Transverse colon (tissue), 4 donors: ENCODE data around the gene TMEM50B. TPM values are rescaled to one million over a fixed set of nuclear protein-coding genes. Genes with fewer than 3 reads are reported as not detected.
"Not testable (repeated sequence)": the region's sequence is repeated elsewhere in the genome, so short reads cannot be mapped to it uniquely, and the experiment has no call there.

Experiments used
- DNase-seq: peaks from one replicate; pipeline ENCODE4 v3.0.0-alpha.2; 2019
- H3K27ac ChIP-seq, 4 donors: fragments of 200-600 bp; sonication (generic); 2 replicates each; pipeline ENCODE4 v1.5.1; 2016 to 2018; ENCODE audit warnings: inconsistent platforms in 4 of 4
- H3K27me3 ChIP-seq: fragments of 200-600 bp; sonication (generic); 2 replicates; pipeline ENCODE4 v1.5.1; 2017; ENCODE audit warnings: inconsistent platforms
- H3K36me3 ChIP-seq, 4 donors: fragments of 200-600 bp; sonication (generic); 2 replicates each; pipeline ENCODE4 v1.5.1; 2017 to 2019; ENCODE audit warnings: inconsistent platforms in 4 of 4
- H3K4me1 ChIP-seq, 4 donors: fragments of 200-600 bp; sonication (generic); 2 replicates each; pipeline ENCODE4 v1.5.1; 2017 to 2020; ENCODE audit warnings: inconsistent platforms in 4 of 4
- H3K4me3 ChIP-seq, 4 donors: fragments of 200-600 bp; sonication (generic); 1 replicate in 1 of 4; 2 replicates in 3 of 4; pipeline versions ENCODE4 v1.5.1 to v1.6.1; 2017 to 2019; ENCODE audit warnings: inconsistent platforms in 4 of 4
- H3K9me3 ChIP-seq, 2 donors: fragments of 200-600 bp; sonication (generic); 2 replicates each; pipeline ENCODE4 v1.5.1; 2017 to 2019; ENCODE audit warnings: inconsistent platforms in 2 of 2
- CTCF ChIP-seq, 5 experiments: fragments of 200-600 bp in 3 of 5; fragments of 450-650 bp in 2 of 5; sonication (generic) in 3 of 5; IDR thresholded peaks; 1 replicate in 2 of 5; 2 replicates in 3 of 5; pipeline ENCODE4 v1.5.1; 2016 to 2017; ENCODE audit warnings: antibody characterized with exemption in 5 of 5, inconsistent platforms in 3 of 5, mild to moderate bottlenecking in 2 of 5, moderate library complexity in 1 of 5
- EP300 ChIP-seq: sonication (generic); formaldehyde crosslinking; IDR thresholded peaks from one replicate; pipeline ENCODE4 v1.6.1; 2017; ENCODE audit warnings: antibody characterized with exemption, low read depth
- POLR2A ChIP-seq: fragments of 450-650 bp; IDR thresholded peaks from one replicate; pipeline ENCODE4 v1.6.1; 2016; ENCODE audit warnings: antibody characterized with exemption, mild to moderate bottlenecking, moderate library complexity
- POLR2AphosphoS5 ChIP-seq, 3 donors: sonication (generic); formaldehyde crosslinking; IDR thresholded peaks; one replicate each; pipeline ENCODE4 v1.6.1; 2016; ENCODE audit warnings: antibody characterized with exemption in 3 of 3
- WGBS, 2 donors: methylation state at CpG; one replicate each; pipeline ENCODE4 v1.1.5; 2018; ENCODE audit warnings: low coverage in 1 of 2; 5-methylcytosine and 5-hydroxymethylcytosine counted together
- in situ Hi-C, 4 donors: fragments of 200-750 bp; cut with MboI; loops; one replicate each; pipeline versions ENCODE4 v1.15.0 to v1.15.1; 2017; ENCODE audit warnings: low sequenced_read_pairs in 3 of 4, low pct_ligation_motif_present in 1 of 4, low pct_unique_long_range_greater_than_20kb in 1 of 4
- intact Hi-C: fragments of 100-400 bp; cut with DNase I; formaldehyde crosslinking; loops from one replicate; pipeline ENCODE4 v1.15.1; 2023; ENCODE audit warnings: low total_unique reads
- total RNA-seq, 4 donors: library from RNA; depleted of rRNA; stranded (reverse); fragments of >200 nt; gene quantifications; one replicate each; pipeline ENCODE4 v1.1.0, GENCODE V29; 2016

Gene TMEM50B
- total RNA-seq, 4 donors from 2014 or later = 70.3 to 181 (median 105) TPM

- no peak for DNase-seq
- no peak for TF ChIP-seq CTCF (IDR thresholded peaks at IDR 0.05)
- no peak for TF ChIP-seq EP300
- peak in 1 of 3 donors; percentile 31 for TF ChIP-seq POLR2AphosphoS5 (IDR thresholded peaks at IDR 0.05)
- TF ChIP-seq POLR2A = no peak
- in situ Hi-C loops = loop anchor here in 1 of 4 donors (25.0 kb wide), 2 partner anchors 514 to 614 kb away; no protein-coding TSS in a partner anchor
- Histone ChIP-seq H3K4me1 (peaks cover 0 to 12% (median 3%) of the 10 kb centered on the region in 4 donors), H3K4me3 (no peak overlapping the region), H3K27ac (peak overlapping the region in 1 of 4 donors; percentile 23), H3K27me3 (no peaks in the 10 kb centered on the region), H3K9me3 (no peaks in the 10 kb centered on the region), H3K36me3 (peaks cover 0 to 12% (median 5%) of the 10 kb centered on the region in 4 donors)
- WGBS, 2 donors = 22 to 49% methylated on average over 1 of the region's 1 CpG
- intact Hi-C loops = no loop called here
Observed at GRCh38 chr21:33451634-33452071, 28.1 kb downstream of the TMEM50B start.

- TF ChIP-seq POLR2AphosphoS5 (IDR thresholded peaks at IDR 0.05) = no peak
- no peak for TF ChIP-seq POLR2A
- TF ChIP-seq EP300 = no peak
- TF ChIP-seq CTCF (IDR thresholded peaks at IDR 0.05) = no peak
- Histone ChIP-seq H3K27ac (no peak overlapping the region), H3K27me3 (no peaks in the 10 kb centered on the region), H3K9me3 (no peaks in the 10 kb centered on the region), H3K4me3 (no peak overlapping the region), H3K4me1 (peaks cover 0 to 12% (median 4%) of the 10 kb centered on the region in 4 donors), H3K36me3 (peaks cover 0 to 8% (median 1%) of the 10 kb centered on the region in 4 donors)
- in situ Hi-C loops = loop anchor here in 3 of 4 donors (5.0 to 25.0 kb wide), 4 partner anchors 252 to 612 kb away; no protein-coding TSS in a partner anchor
- intact Hi-C loops = loop anchor here (10.0 kb wide), 2 partner anchors 85 to 245 kb away; no protein-coding TSS in a partner anchor
- no peak for DNase-seq
- WGBS, 2 donors = 78 to 81% methylated on average over 4 of the region's 4 CpGs
Observed at GRCh38 chr21:33449616-33450015, 30.2 kb downstream of the TMEM50B start.

GRCh38 chr21:33446620-33447019, 33.2 kb downstream of the TMEM50B start:
- peaks cover 0 to 11% (median 7%) of the 10 kb centered on the region in 4 donors for H3K4me1 ChIP-seq
- intact Hi-C loops = loop anchor here (10.0 kb wide), 2 partner anchors 82 to 242 kb away; no protein-coding TSS in a partner anchor
- not testable (repeated sequence) for H3K36me3 ChIP-seq, H3K27me3 ChIP-seq, DNase-seq, H3K9me3 ChIP-seq, H3K4me3 ChIP-seq, H3K27ac ChIP-seq
- in situ Hi-C loops = loop anchor here in 2 of 4 donors (5.0 to 25.0 kb wide), 3 partner anchors 249 to 509 kb away; no protein-coding TSS in a partner anchor
- WGBS, 2 donors = 92 to 96% methylated on average over 4 to 6 of the region's 6 CpGs

GRCh38 chr21:33444499-33444898, 35.3 kb downstream of the TMEM50B start:
- Histone ChIP-seq H3K9me3 (no peaks in the 10 kb centered on the region), H3K4me3 (no peak overlapping the region), H3K27me3 (no peaks in the 10 kb centered on the region), H3K27ac (peak overlapping the region in 1 of 4 donors; percentile 33), H3K36me3 (peaks cover 0 to 8% (median 3%) of the 10 kb centered on the region in 4 donors), H3K4me1 (peaks cover 0 to 12% (median 5%) of the 10 kb centered on the region in 4 donors)
- intact Hi-C loops = loop anchor here (10.0 kb wide), 2 partner anchors 80 to 240 kb away; no protein-coding TSS in a partner anchor
- TF ChIP-seq POLR2AphosphoS5 (IDR thresholded peaks at IDR 0.05) (no peak), CTCF (IDR thresholded peaks at IDR 0.05) (no peak), EP300 (no peak), POLR2A (no peak)
- DNase-seq = no peak
- in situ Hi-C loops = loop anchor here in 2 of 4 donors (10.0 to 25.0 kb wide), 2 partner anchors 250 to 507 kb away; no protein-coding TSS in a partner anchor
- 82% methylated on average over 2 of the region's 2 CpGs; no CpG with 5 or more reads in 1 of the 2 donors for WGBS, 2 donors
